Psoas muscle (tissue), 8 donors: Measurements from ENCODE around the gene IGFBP6. TPM values are rescaled to one million over a fixed set of nuclear protein-coding genes. Genes with fewer than 3 reads are reported as not detected.
"Not testable (repeated sequence)": the region's sequence is repeated elsewhere in the genome, so short reads cannot be mapped to it uniquely, and the experiment has no call there.

Experiments used
- ATAC-seq, 4 donors: fragments of 200-7000 bp; cut with Tn5 transposase; one replicate each; pipeline ENCODE4 v1.9.1; 2020; ENCODE audit warnings: moderate library complexity in 3 of 4, mild to moderate bottlenecking in 2 of 4
- DNase-seq, 2 donors: peaks; one replicate each; pipeline ENCODE4 v3.0.0-alpha.2; 2020
- H3K27ac ChIP-seq: fragments of 200-600 bp; one replicate; pipeline ENCODE4 v1.8.0; 2022
- H3K27me3 ChIP-seq, 3 donors: fragments of 200-600 bp in 1 of 3; one replicate each; pipeline versions ENCODE4 v1.6.1 to v1.8.0; 2013 to 2022; ENCODE audit warnings: low read length in 2 of 3, mild to moderate bottlenecking in 2 of 3, moderate library complexity in 1 of 3; ENCODE audit not compliant: insufficient read depth in 3 of 3
- H3K36me3 ChIP-seq, 2 donors: fragments of 200-600 bp in 1 of 2; one replicate each; pipeline versions ENCODE4 v1.6.1 to v1.8.0; 2013 to 2022; ENCODE audit warnings: low read depth in 1 of 2, mild to moderate bottlenecking in 1 of 2, moderate library complexity in 1 of 2; ENCODE audit not compliant: insufficient read depth in 1 of 2
- H3K4me1 ChIP-seq: fragments of 200-600 bp; one replicate; pipeline ENCODE4 v1.8.0; 2022
- H3K4me3 ChIP-seq: fragments of 200-600 bp; one replicate; pipeline ENCODE4 v1.8.0; 2022; ENCODE audit warnings: mild to moderate bottlenecking
- H3K9me3 ChIP-seq: fragments of 200-600 bp; one replicate; pipeline ENCODE4 v1.8.0; 2022
- WGBS, 3 donors: extraction: QIAGEN DNeasy Blood & Tissue Kit; methylation state at CpG; one replicate each; pipeline versions ENCODE4 v1.1.6 to v1.1.7; 2013; 5-methylcytosine and 5-hydroxymethylcytosine counted together
- intact Hi-C, 2 donors: fragments of 100-400 bp; cut with DNase I; formaldehyde crosslinking; loops; one replicate each; pipeline versions ENCODE4 v1.11.0 to v1.14.2; 2022
- polyA plus RNA-seq, 3 donors: library from polyadenylated mRNA; stranded (reverse); fragments of 200-250 nt; gene quantifications; one replicate each; pipeline ENCODE4 v1.2.3, GENCODE V29; 2013
- total RNA-seq, 4 donors: library from RNA; stranded (reverse); fragmentation: NEBNext Ultra II Directional in 2 of 4; extraction: Animal tissue kit (Norgen Biotek cat#: 25700) in 2 of 4; gene quantifications; one replicate each; pipeline versions ENCODE4 v1.2.1 to v1.2.4, GENCODE V29; 2021 to 2023
- TF ChIP-seq, protein P1 (sequence below): fragments of 200-600 bp; IDR thresholded peaks from one replicate; pipeline ENCODE4 v1.8.0; 2022; ENCODE audit warnings: antibody characterized with exemption
- donor health status: healthy with polysubstance abuse.
- donor health status: DM: no; HTN: no; CAD: no; lungs with moderate emphysema.
- donor health status: Bipolar disorder and iron deficiency.
- donor health status: healthy.
- donor health status: DM: yes; HTN: yes; CAD: no.
- donor health status: DM: no; HTN: no; CAD: no.
- donor health status: DM: no; HTN: no; CAD: no.
- donor health status: DM: yes; HTN: yes; CAD: no.

Gene IGFBP6
- total and polyA plus RNA-seq, 7 donors, result 6.4 to 27.0 (median 21.3) TPM

DNA sequence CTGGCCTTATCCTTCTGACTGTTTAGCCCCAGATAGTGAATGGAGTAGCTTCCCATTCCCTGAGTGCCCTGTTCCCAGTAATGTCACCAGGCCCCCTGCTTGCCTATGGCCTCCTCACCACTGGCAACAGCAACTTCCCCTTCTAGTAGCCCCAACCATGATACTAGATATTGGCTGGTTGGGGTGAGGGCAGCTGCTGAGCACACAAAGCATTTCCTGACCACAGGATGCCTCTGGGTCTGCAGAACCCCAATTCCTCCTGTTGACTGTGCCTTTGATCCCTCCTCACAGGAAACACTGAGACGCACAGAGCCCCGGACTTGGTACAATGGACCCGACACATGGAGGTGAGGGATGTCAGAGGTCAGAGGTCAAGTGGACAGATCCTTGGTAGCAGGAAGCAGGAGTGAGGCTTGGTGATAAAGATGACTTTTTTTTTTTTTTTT is 6.4 kb downstream of the IGFBP6 start:
- TF ChIP-seq, protein P1, sequence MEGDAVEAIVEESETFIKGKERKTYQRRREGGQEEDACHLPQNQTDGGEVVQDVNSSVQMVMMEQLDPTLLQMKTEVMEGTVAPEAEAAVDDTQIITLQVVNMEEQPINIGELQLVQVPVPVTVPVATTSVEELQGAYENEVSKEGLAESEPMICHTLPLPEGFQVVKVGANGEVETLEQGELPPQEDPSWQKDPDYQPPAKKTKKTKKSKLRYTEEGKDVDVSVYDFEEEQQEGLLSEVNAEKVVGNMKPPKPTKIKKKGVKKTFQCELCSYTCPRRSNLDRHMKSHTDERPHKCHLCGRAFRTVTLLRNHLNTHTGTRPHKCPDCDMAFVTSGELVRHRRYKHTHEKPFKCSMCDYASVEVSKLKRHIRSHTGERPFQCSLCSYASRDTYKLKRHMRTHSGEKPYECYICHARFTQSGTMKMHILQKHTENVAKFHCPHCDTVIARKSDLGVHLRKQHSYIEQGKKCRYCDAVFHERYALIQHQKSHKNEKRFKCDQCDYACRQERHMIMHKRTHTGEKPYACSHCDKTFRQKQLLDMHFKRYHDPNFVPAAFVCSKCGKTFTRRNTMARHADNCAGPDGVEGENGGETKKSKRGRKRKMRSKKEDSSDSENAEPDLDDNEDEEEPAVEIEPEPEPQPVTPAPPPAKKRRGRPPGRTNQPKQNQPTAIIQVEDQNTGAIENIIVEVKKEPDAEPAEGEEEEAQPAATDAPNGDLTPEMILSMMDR, result no peak
- intact Hi-C loops, result no loop called here
- H3K4me3 ChIP-seq, result no peak overlapping the region
- H3K36me3 ChIP-seq, result no peaks in the 10 kb centered on the region
- no peaks in the 10 kb centered on the region for H3K9me3 ChIP-seq
- H3K27ac ChIP-seq, result no peak overlapping the region
- WGBS, 3 donors, result 64 to 74% (median 73%) methylated on average over 3 of the region's 3 CpGs
- no peaks in the 10 kb centered on the region for H3K27me3 ChIP-seq
- no peaks in the 10 kb centered on the region for H3K4me1 ChIP-seq
- ATAC-seq (no peak), DNase-seq (no peak)

DNA sequence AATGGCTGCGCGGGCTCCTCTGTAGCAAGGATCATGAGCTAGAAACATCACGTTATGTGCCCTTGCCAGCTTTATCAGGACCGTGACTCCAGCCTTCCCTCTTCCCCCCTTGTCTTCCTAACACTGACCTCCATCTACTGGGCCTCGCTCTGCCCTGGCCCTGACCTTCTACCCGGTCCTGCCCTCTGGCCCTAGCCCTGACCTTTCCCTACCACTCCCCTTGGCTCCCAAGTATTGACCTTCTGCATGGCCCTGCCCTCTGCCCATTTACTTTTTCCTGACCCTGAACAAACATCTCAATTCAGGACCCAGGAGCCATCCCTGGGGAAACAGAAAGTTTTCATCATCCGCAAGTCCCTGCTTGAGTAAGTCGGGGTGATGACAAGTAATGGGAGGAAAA is 7.8 kb downstream of the IGFBP6 start:
- Histone ChIP-seq H3K36me3 (no peaks in the 10 kb centered on the region), H3K4me3 (no peak overlapping the region), H3K27ac (no peak overlapping the region), H3K9me3 (no peaks in the 10 kb centered on the region), H3K27me3 (no peaks in the 10 kb centered on the region), H3K4me1 (no peaks in the 10 kb centered on the region)
- WGBS, 3 donors, result 94 to 97% (median 96%) methylated on average over 8 of the region's 8 CpGs
- ATAC-seq (no peak), DNase-seq (no peak)
- intact Hi-C loops, result no loop called here
- TF ChIP-seq, protein P1, result no peak

DNA sequence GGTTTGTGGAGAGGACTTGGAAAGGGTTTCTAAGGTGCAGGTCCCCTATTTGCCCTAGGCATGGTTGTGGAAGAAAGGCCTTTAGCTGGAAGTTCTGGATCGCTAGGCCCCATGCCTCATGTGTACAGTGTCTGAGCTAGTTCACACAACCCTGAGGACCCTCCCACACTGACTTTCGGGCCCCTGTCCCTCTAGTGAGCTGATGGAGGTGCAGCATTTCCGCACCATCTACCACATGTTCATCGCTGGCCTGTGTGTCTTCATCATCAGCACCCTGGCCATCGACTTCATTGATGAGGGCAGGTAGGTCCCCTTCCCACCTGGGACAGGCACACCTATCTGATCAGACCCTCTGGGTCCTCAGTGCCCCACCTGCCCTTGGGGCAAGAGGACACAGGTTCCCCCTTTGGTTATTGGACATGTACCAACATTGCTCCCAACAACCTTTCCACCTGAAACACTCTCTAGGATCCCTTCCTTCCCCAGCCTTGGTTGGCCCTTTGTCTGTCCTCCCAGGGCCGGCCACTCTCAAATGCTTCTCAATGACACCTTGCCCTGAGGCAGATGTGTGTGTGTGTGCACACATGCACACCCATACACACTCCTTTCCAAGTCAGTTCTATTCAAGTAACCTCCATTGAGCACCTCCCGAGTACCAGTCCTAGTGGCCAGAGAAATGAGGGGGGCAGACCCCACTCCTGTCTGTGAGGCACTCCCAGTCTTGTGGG is 8.4 kb downstream of the IGFBP6 start:
- Histone ChIP-seq H3K27me3 (no peaks in the 10 kb centered on the region), H3K27ac (no peak overlapping the region), H3K4me1 (no peaks in the 10 kb centered on the region), H3K36me3 (no peaks in the 10 kb centered on the region), H3K9me3 (no peaks in the 10 kb centered on the region), H3K4me3 (no peak overlapping the region)
- ATAC-seq (no peak), DNase-seq (no peak)
- intact Hi-C loops, result no loop called here
- TF ChIP-seq, protein P1, result no peak
- WGBS, 3 donors, result 92% methylated on average over 7 of the region's 7 CpGs

DNA sequence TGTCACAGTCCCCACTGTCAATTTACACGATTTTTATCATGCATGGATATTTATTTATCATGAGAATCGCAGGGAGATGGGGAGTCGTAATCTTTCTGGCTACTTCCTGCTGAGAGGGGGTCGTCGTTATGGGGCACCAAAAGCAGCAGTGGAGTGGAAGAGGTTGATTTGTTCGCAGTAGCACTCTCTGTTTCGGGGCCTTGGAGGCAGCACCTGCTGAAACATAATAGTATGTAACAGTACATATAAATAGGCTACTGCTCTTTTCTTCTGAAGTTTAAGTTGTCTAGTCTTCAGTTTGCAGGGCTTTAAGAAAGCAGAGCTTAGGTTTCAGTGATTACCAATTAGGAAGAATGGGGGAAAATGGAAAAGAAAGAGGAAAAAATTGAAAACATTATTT is 9.7 kb downstream of the IGFBP6 start:
- Histone ChIP-seq H3K4me1 (no peaks in the 10 kb centered on the region), H3K36me3 (no peaks in the 10 kb centered on the region), H3K27me3 (no peaks in the 10 kb centered on the region), H3K4me3 (no peak overlapping the region), H3K9me3 (no peaks in the 10 kb centered on the region), H3K27ac (no peak overlapping the region)
- TF ChIP-seq, protein P1, result no peak
- intact Hi-C loops, result no loop called here
- WGBS, 3 donors, result 32 to 45% (median 33%) methylated on average over 7 of the region's 7 CpGs
- DNase-seq, result no peak
- peak in 1 of 4 donors; percentile 57 for ATAC-seq

DNA sequence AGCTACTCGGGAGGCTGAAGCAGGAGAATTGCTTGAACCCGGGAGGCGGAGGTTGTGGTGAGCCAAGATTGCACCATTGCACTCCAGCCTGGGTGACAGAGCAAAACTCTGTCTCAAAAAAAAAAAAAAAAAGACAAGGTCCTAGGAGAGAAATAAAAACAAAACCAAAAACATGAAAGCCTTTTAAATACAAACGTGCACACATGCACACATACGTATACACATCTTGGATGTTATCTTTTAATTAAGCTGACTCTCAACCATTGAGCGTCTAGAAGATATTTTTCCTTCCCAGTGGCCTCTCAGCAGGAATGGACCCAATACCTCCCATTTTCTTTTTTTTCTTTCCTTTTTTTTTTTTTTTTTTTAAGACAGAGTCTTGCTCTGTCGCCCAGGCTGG is 15.0 kb downstream of the IGFBP6 start:
- H3K27me3 ChIP-seq, H3K36me3 ChIP-seq, intact Hi-C loops, DNase-seq, H3K4me3 ChIP-seq, H3K27ac ChIP-seq, H3K9me3 ChIP-seq, ATAC-seq: not testable (repeated sequence)
- WGBS, 3 donors, result 83 to 94% (median 89%) methylated on average over 6 to 7 of the region's 7 CpGs
- H3K4me1 ChIP-seq, result peaks cover 10% of the 10 kb centered on the region
